HG02970 (cell line): ENCODE data around the gene PHLPP1.
"Not testable (repeated sequence)": the region's sequence is repeated elsewhere in the genome, so short reads cannot be mapped to it uniquely, and the experiment has no call there.

Source experiments
- ATAC-seq: cut with Tn5 transposase; IDR thresholded peaks from one replicate; pipeline ENCODE4 v1.9.1; 2021; ENCODE audit warnings: mild to moderate bottlenecking, moderate library complexity, moderate number of reproducible peaks; ENCODE audit not compliant: unreplicated experiment, low FRiP score

Gene PHLPP1

GRCh38 chr18:62876828-62877227 is 161.5 kb downstream of the PHLPP1 start:
- no peak for ATAC-seq

DNA sequence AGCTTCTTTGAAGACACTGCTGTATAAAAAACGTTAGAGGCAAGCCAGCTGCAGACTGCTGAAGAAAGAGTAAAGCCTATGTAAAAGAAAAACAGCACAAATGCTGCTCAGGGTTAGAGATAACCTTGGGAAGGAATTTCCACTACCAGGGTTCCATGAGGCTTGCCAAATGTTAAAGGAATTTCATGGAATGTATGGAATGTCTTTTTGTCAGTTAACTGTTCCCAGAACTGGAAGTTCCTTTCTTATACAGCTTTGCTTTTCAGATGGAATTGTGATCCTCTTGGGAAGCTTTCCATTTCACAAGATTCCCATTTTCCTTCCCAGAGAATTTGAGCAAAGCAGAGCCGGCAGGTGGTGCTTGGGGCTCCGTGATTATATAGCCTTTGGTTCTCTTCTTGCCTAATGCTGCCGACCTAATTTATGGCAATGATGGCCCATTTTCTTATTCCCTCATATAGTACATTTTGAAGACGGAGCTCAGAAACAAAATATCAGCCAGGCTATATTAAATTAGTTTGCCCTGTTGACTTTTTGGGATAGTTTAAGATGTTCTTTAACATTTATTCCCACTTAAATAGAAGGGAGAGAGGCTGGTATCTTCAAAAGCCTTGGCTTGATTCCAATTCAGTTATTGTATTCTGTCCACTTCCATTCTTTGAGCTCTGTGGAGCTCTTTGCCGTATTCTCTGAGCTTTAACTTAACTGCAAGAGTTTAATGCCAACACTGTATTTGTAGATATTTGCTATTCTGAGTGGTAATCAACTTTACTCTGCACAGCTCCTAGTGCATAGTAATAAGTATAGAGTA is 162.3 kb downstream of the PHLPP1 start:
- ATAC-seq, result no peak

GRCh38 chr18:62878305-62878704 is 163.0 kb downstream of the PHLPP1 start:
- no peak for ATAC-seq

DNA sequence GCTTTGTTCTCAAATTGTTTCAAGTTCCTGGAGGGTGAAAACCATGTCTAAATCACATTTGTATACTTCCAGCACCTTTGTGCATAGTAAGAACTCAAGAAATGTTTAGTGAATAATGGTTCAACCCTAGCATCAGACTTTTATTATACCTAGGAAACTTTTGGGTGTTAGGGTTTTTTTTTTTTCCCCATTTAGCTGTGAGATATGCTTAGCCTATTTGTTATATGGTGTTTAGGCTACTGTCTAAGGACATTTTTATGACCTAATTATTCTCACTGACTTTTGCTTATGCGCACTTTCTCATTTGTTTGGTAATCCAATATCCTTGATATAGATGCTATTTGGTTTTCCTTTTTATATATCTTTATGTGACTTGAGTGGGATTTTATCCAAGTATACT is 164.7 kb downstream of the PHLPP1 start:
- ATAC-seq, result no peak

DNA sequence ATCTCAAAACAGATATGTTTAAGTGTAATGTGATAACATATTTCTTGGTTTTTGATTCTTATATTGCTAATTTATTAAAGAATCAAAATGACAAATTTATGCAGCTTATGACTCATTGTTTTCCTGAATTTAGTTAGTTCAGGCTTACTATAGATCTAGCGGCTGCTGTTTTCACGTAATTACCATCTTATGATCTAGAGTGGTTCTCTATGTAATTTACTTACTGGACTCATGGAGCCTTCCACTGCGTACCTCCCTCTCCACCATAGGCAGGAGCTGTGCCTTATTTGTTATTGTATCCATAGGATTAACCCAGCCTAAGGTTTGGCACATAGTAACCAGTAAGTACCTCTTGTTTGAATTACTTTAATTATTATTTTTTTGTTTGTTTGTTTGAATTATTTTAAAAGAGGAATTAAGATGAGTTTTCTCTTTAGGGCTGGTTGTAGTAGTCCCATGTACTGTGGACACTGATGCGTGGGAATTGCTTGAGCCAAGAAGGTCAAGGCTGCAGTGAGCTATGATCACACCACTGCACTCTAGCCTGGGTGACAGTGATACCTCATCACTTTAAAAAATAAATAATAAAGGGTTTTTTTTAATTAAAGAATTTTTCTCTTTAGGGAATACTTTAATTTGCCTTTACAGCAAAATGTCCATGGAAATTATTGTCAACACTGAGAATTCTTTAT is 165.5 kb downstream of the PHLPP1 start:
- no peak for ATAC-seq

GRCh38 chr18:62881509-62882016 is 166.2 kb downstream of the PHLPP1 start:
- ATAC-seq, result no peak

DNA sequence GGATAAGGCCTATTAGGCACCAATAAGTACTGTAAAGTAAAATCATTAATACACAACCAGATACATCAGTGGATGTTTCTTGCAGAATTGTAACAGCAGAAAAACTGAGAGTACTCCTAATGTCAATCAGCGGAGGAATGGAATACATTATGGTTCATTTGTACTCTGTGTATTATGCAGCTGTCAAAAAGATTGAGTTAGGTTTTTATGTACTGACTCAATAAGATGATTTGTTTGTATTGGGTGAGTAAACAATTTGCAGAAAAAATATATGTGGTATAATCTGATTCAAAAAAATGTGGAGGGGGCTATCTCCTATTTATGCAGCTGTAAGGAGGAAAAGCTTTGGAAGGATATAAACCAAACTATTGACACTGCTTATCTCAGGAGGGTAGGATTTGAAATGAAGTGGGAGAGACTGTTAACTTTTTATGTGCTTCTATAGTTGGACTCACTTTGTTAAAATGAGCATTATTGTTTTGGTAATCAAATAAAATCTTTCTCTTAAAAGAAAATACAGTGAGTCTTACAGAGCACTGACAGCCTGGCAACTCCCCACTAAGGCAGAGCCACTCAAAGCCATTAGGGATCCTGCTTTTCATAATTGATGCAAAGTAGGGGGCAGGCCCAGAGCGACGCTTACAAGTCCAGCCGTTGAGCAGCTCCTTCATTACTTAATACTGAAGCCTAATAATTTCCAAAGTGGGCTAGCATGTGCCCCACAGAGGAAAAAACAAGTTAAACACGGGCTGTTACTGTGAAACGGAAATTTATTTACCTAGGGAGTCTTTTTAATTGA is 168.8 kb downstream of the PHLPP1 start:
- no peak for ATAC-seq

DNA sequence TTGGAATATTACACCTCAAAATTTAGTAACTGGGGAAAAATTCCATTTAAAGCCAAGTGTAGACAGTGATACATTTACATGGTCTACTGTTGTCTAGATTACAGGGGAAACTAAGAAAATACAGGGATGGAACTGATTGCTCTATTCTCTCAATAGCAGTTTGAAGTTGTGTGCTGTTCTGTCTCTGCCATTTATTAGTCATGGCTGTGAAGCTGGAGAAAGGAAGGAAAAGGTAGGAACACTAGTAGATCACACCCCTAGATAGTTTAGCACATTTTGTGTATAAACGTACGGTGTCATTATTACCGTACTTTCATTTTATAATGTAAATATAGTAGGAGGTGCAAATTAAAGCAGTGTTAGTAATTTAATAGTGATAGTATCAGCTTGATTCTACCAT is 170.5 kb downstream of the PHLPP1 start:
- no peak for ATAC-seq

DNA sequence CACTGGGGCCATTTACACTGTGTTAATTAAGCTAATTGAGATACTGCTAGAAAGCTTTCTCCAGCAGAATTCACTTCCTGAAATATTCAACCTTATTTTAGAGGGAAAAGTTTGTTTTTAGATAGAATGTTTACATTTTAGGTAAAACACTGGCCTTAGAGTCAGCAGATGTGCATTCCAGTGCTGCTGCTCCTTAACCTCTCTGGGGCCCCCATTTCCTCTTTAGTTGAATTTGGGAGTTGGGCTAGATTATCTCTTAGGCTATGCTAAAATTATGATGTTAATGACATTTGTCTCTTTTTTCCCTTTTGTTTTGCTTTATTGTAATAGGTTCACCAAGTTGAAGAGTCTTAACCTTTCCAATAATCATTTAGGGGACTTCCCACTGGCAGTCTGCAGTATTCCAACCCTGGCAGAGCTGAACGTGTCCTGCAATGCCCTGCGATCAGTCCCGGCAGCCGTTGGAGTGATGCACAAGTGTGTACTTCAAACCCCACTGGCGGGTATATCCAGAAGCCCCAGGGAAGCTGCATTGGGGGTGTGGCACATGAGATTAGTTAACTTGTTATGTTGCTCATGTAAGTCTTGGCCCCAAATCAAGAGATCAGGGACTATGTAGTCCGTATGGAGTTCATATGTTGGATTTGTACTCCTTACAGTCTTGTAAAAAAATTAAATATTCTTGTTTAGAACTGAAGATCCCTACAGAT is 179.5 kb downstream of the PHLPP1 start:
- no peak for ATAC-seq

GRCh38 chr18:62897153-62897552 is 181.8 kb downstream of the PHLPP1 start:
- ATAC-seq, result no peak

GRCh38 chr18:62898359-62898758 is 183.0 kb downstream of the PHLPP1 start:
- ATAC-seq, result no peak

DNA sequence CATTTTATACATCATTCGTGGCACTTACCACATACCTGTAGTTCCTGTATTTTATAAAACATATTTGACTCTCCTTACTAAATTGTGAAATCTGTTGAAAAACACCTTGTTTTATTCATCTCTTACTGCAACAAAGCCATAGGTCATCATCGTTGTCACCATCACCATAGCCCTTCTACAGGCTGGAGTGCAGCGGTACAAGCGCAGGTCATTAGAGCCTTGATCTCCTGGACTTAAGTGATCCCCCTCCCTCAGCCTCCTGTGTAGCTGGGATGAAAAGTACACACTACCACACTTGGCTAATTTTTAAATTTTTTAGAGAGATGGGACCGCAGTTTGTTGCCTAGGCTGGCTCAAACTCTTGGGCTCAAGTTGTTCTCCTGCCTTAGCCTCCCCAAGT is 184.2 kb downstream of the PHLPP1 start:
- ATAC-seq, result no peak

DNA sequence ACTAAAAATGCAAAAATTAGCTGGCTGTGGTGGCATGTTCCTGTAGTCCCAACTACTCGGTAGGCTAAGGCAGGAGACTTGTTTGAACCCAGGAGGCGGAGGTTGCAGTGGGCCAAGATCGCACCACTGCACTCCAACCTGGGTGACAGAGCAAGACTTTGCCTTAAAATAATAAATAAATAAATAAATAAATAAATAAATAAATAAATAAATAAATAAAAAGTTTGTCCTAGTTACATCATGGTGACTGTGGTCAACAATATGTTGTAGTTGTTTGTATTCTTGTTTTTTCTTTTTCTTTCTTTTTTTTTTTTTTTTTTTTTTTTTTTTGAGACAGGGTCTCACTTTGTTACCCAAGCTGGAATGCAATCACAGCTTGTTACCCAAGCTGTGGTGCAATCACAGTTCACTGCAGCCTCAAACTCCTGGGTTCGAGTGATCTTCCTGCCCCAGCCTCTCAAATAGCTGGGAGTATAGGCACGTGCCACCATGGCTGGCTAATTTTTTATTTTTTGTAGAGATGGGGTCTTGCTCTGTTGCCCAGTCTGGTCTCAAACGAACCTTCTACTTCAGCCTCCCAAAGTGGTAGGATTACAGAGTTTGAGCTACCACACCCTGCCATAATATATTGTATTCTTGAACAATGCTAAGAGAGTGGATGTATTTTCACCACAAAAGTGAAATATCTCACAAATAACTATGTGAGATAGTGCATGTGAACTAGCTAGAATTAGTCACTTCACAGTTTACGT is 185.0 kb downstream of the PHLPP1 start:
- ATAC-seq, result no peak

DNA sequence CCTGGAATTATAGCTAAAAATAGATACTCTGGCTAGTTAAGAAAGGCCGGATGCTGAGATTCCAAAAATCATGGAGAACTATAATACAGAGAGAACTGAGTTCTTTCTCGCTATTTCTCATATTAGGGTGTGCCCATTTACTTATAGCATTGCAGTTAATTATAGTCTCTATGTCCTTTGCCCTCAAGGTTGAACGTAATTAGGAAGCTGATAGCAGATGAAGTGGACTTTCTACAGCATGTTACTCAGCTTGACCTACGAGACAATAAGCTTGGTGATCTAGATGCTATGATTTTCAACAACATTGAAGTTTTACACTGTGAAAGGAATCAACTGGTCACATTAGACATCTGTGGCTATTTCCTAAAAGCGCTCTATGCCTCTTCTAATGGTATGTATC is 187.4 kb downstream of the PHLPP1 start:
- no peak for ATAC-seq

GRCh38 chr18:62904396-62905285 is 189.3 kb downstream of the PHLPP1 start:
- no peak for ATAC-seq

GRCh38 chr18:62912885-62913284 is 197.5 kb downstream of the PHLPP1 start:
- no peak for ATAC-seq

GRCh38 chr18:62913824-62914223 is 198.5 kb downstream of the PHLPP1 start:
- not testable (repeated sequence) for ATAC-seq

- no peak for ATAC-seq
Observed at GRCh38 chr18:62914871-62915392, 199.6 kb downstream of the PHLPP1 start.
